ENCODE results near the gene BDNF. TPM values are rescaled to one million over a fixed set of nuclear protein-coding genes. Genes with fewer than 3 reads are reported as not detected.

BDNF gene
- total and polyA plus RNA-seq, 2 experiments from 2014 or later: 0.36 to 0.37 TPM

DNA sequence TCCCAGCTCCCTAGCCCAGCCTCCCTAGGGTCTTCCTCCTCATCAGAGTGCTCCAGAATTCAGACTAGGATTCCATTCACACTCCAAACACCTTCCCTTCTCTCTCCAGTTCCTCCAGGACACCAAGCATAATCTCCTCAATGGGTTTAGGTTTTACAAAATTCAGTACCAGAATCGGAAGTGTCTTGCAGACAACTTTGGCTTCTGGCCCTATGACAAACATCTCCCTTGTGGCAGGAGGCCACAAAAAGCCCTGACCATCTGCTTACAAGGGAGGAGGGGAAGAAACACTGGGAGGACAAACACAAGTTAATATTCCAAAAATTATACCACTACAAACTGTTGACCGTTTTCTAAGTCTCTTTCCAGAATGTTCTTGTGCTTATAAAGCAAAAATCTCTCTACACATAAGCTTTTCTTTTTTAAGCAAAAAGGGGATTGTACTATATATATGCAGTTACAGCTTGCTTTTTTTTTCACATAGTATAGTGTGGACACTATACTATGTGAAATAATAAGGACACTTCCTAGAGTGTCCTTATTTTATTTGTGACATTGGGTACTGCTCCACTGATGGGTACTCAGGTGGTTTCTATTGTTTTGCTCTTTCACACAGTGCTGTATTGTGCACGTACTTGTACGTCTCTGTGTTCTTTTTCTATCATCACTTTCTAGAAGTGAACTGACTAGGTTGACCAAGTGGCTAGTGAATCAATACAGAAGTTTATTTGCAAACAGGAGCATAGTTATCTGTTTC is 78.7 kb downstream of the BDNF start:
- peaks cover 37% of the 10 kb centered on the region for H3K27me3 ChIP-seq
- no peak overlapping the region for H3K4me3 ChIP-seq
- no peaks in the 10 kb centered on the region for H3K9me3 ChIP-seq (ENCODE audit: low read depth)
- no peak for TF ChIP-seq CTCF (IDR thresholded peaks at IDR 0.05; ENCODE audit: low read depth, low read length)
- peaks cover 12% of the 10 kb centered on the region for H3K4me1 ChIP-seq (ENCODE audit: low read depth)
- no peak overlapping the region for H3K27ac ChIP-seq
- DNase-seq (ENCODE audit: low read depth in 1 of 2, low spot score in 1 of 2): peak in 1 of 2 donors; percentile 53
- no peaks in the 10 kb centered on the region for H3K36me3 ChIP-seq

GRCh38 chr11:27619763-27620335 is 80.4 kb downstream of the BDNF start:
- no peak for DNase-seq (ENCODE audit: low read depth in 1 of 2, low spot score in 1 of 2)
- H3K9me3 ChIP-seq (ENCODE audit: low read depth): no peaks in the 10 kb centered on the region
- no peaks in the 10 kb centered on the region for H3K36me3 ChIP-seq
- H3K4me1 ChIP-seq (ENCODE audit: low read depth): peaks cover 12% of the 10 kb centered on the region
- peaks cover 20% of the 10 kb centered on the region for H3K27me3 ChIP-seq
- no peak overlapping the region for H3K4me3 ChIP-seq
- H3K27ac ChIP-seq: no peak overlapping the region
- TF ChIP-seq CTCF (IDR thresholded peaks at IDR 0.05; ENCODE audit: low read depth, low read length): no peak

DNA sequence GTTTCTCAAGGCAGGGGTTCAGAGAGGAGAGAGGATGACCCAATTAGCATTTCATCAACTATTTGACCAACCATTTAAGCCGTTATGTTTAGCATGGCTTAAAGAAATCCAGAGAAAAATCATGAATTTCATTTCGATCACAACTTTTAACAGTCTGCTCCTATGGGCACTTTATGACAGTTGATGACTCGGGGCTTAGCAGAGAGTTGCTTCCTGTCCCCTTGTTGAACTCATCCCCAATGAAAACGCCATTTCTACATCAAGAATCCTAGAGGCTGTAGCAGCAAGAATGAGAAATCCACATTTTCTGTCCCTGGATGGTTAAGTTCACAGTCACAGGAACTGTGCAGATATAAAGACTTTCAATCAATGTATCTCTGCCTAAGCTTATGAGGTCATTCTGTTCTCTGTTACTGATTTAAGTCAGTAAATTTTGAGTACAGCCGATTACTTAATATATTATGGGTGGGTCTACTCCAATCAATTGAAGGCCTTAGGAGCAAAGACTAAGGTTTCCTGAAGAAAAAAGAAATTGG is 81.1 kb downstream of the BDNF start:
- no peak overlapping the region for H3K27ac ChIP-seq
- no peaks in the 10 kb centered on the region for H3K36me3 ChIP-seq
- H3K9me3 ChIP-seq (ENCODE audit: low read depth): no peaks in the 10 kb centered on the region
- H3K4me1 ChIP-seq (ENCODE audit: low read depth): peaks cover 12% of the 10 kb centered on the region
- TF ChIP-seq CTCF (IDR thresholded peaks at IDR 0.05; ENCODE audit: low read depth, low read length): no peak
- peak in 1 of 2 donors; percentile 10 for DNase-seq (ENCODE audit: low read depth in 1 of 2, low spot score in 1 of 2)
- no peak overlapping the region for H3K4me3 ChIP-seq
- peaks cover 16% of the 10 kb centered on the region for H3K27me3 ChIP-seq

- TF ChIP-seq CTCF (IDR thresholded peaks at IDR 0.05; ENCODE audit: low read depth, low read length): no peak
- Histone ChIP-seq H3K4me1 (ENCODE audit: low read depth) (peaks cover 12% of the 10 kb centered on the region), H3K36me3 (no peaks in the 10 kb centered on the region), H3K27ac (no peak overlapping the region), H3K27me3 (peaks cover 11% of the 10 kb centered on the region), H3K9me3 (ENCODE audit: low read depth) (no peaks in the 10 kb centered on the region), H3K4me3 (no peak overlapping the region)
- DNase-seq (ENCODE audit: low read depth in 1 of 2, low spot score in 1 of 2): no peak
Observed at GRCh38 chr11:27618281-27618915, 81.9 kb downstream of the BDNF start.

- Histone ChIP-seq H3K36me3 (no peaks in the 10 kb centered on the region), H3K4me3 (no peak overlapping the region), H3K9me3 (ENCODE audit: low read depth) (no peaks in the 10 kb centered on the region), H3K27me3 (peaks cover 11% of the 10 kb centered on the region), H3K27ac (no peak overlapping the region), H3K4me1 (ENCODE audit: low read depth) (no peaks in the 10 kb centered on the region)
- TF ChIP-seq CTCF (IDR thresholded peaks at IDR 0.05; ENCODE audit: low read depth, low read length): no peak
- no peak for DNase-seq (ENCODE audit: low read depth in 1 of 2, low spot score in 1 of 2)
Observed at GRCh38 chr11:27616711-27617110, 83.5 kb downstream of the BDNF start.
